Measurements from ENCODE around the gene IGFBP5.

- TF ChIP-seq CTCF (conservative IDR thresholded peaks at IDR 0.05; ENCODE audit: low read depth, low read length) (no peak), EZH2 (IDR thresholded peaks at IDR 0.05; ENCODE audit: low read length, unreplicated experiment) (no peak)
Observed at GRCh38 chr2:216715402-216715974, 20.1 kb upstream of the IGFBP5 start.

All from PC-3 (cell line).